ENCODE results near the gene RASGRF1.
"Not testable (repeated sequence)": the region's sequence is repeated elsewhere in the genome, so short reads cannot be mapped to it uniquely, and the experiment has no call there.

RASGRF1 gene

GRCh38 chr15:79025802-79026201 is 64.8 kb downstream of the RASGRF1 start:
- in situ Hi-C loops (cut with HindIII; ENCODE audit: low pct_ligation_motif_present, low pct_unique_long_range_greater_than_20kb, low sequenced_read_pairs), result no loop called here
- DNase-seq, result no peak

- in situ Hi-C loops (cut with HindIII; ENCODE audit: low pct_ligation_motif_present, low pct_unique_long_range_greater_than_20kb, low sequenced_read_pairs), result no loop called here
- DNase-seq, result no peak
Measured at GRCh38 chr15:79025201-79025600, 65.4 kb downstream of the RASGRF1 start.

GRCh38 chr15:79024493-79024892 is 66.1 kb downstream of the RASGRF1 start:
- DNase-seq; in situ Hi-C loops (cut with HindIII; ENCODE audit: low pct_ligation_motif_present, low pct_unique_long_range_greater_than_20kb, low sequenced_read_pairs): not testable (repeated sequence)

GRCh38 chr15:79023918-79024317 is 66.7 kb downstream of the RASGRF1 start:
- in situ Hi-C loops (cut with HindIII; ENCODE audit: low pct_ligation_motif_present, low pct_unique_long_range_greater_than_20kb, low sequenced_read_pairs), result no loop called here
- DNase-seq, result no peak

- DNase-seq, result no peak
- in situ Hi-C loops (cut with HindIII; ENCODE audit: low pct_ligation_motif_present, low pct_unique_long_range_greater_than_20kb, low sequenced_read_pairs), result no loop called here
Measured at GRCh38 chr15:79023546-79023890, 67.1 kb downstream of the RASGRF1 start.

- no peak for DNase-seq
Measured at GRCh38 chr15:79018960-79019359, 71.6 kb downstream of the RASGRF1 start.

GRCh38 chr15:79017953-79018352 is 72.6 kb downstream of the RASGRF1 start:
- in situ Hi-C loops (cut with HindIII; ENCODE audit: low pct_ligation_motif_present, low pct_unique_long_range_greater_than_20kb, low sequenced_read_pairs), result no loop called here
- no peak for DNase-seq

More at GRCh38 chr15:79018960-79019359, 71.6 kb downstream of the RASGRF1 start:
- in situ Hi-C loops (cut with HindIII; ENCODE audit: low pct_ligation_motif_present, low pct_unique_long_range_greater_than_20kb, low sequenced_read_pairs), result no loop called here

GRCh38 chr15:79016527-79017170 is 73.9 kb downstream of the RASGRF1 start:
- DNase-seq, result no peak
- in situ Hi-C loops (cut with HindIII; ENCODE audit: low pct_ligation_motif_present, low pct_unique_long_range_greater_than_20kb, low sequenced_read_pairs), result no loop called here

GRCh38 chr15:79015416-79015815 is 75.2 kb downstream of the RASGRF1 start:
- in situ Hi-C loops (cut with HindIII; ENCODE audit: low pct_ligation_motif_present, low pct_unique_long_range_greater_than_20kb, low sequenced_read_pairs), result no loop called here
- no peak for DNase-seq

- no peak for DNase-seq
- in situ Hi-C loops (cut with HindIII; ENCODE audit: low pct_ligation_motif_present, low pct_unique_long_range_greater_than_20kb, low sequenced_read_pairs), result no loop called here
Measured at GRCh38 chr15:79010278-79010677, 80.3 kb downstream of the RASGRF1 start.

- DNase-seq, result no peak
- in situ Hi-C loops (cut with HindIII; ENCODE audit: low pct_ligation_motif_present, low pct_unique_long_range_greater_than_20kb, low sequenced_read_pairs), result no loop called here
Measured at GRCh38 chr15:79009379-79009778, 81.2 kb downstream of the RASGRF1 start.

- no peak for DNase-seq
- in situ Hi-C loops (cut with HindIII; ENCODE audit: low pct_ligation_motif_present, low pct_unique_long_range_greater_than_20kb, low sequenced_read_pairs), result no loop called here
Measured at GRCh38 chr15:79008659-79009058, 81.9 kb downstream of the RASGRF1 start.

GRCh38 chr15:79007066-79007465 is 83.5 kb downstream of the RASGRF1 start:
- in situ Hi-C loops (cut with HindIII; ENCODE audit: low pct_ligation_motif_present, low pct_unique_long_range_greater_than_20kb, low sequenced_read_pairs), result no loop called here
- peak; percentile 47 for DNase-seq

GRCh38 chr15:79006071-79006470 is 84.5 kb downstream of the RASGRF1 start:
- in situ Hi-C loops (cut with HindIII; ENCODE audit: low pct_ligation_motif_present, low pct_unique_long_range_greater_than_20kb, low sequenced_read_pairs), result no loop called here
- no peak for DNase-seq

GRCh38 chr15:79004336-79004735 is 86.2 kb downstream of the RASGRF1 start:
- in situ Hi-C loops (cut with HindIII; ENCODE audit: low pct_ligation_motif_present, low pct_unique_long_range_greater_than_20kb, low sequenced_read_pairs), result no loop called here
- peak; percentile 78 for DNase-seq

GRCh38 chr15:79003896-79004295 is 86.7 kb downstream of the RASGRF1 start:
- no peak for DNase-seq
- in situ Hi-C loops (cut with HindIII; ENCODE audit: low pct_ligation_motif_present, low pct_unique_long_range_greater_than_20kb, low sequenced_read_pairs), result no loop called here

GRCh38 chr15:79003301-79003700 is 87.3 kb downstream of the RASGRF1 start:
- DNase-seq, result no peak
- in situ Hi-C loops (cut with HindIII; ENCODE audit: low pct_ligation_motif_present, low pct_unique_long_range_greater_than_20kb, low sequenced_read_pairs), result no loop called here

GRCh38 chr15:79002581-79002980 is 88.0 kb downstream of the RASGRF1 start:
- DNase-seq, result peak; percentile 33
- in situ Hi-C loops (cut with HindIII; ENCODE audit: low pct_ligation_motif_present, low pct_unique_long_range_greater_than_20kb, low sequenced_read_pairs), result no loop called here

GRCh38 chr15:78999636-79000035 is 90.9 kb downstream of the RASGRF1 start:
- in situ Hi-C loops (cut with HindIII; ENCODE audit: low pct_ligation_motif_present, low pct_unique_long_range_greater_than_20kb, low sequenced_read_pairs), result no loop called here

GRCh38 chr15:78998526-78998925 is 92.1 kb downstream of the RASGRF1 start:
- in situ Hi-C loops (cut with HindIII; ENCODE audit: low pct_ligation_motif_present, low pct_unique_long_range_greater_than_20kb, low sequenced_read_pairs), result no loop called here
- DNase-seq, result no peak

More at GRCh38 chr15:78999636-79000035, 90.9 kb downstream of the RASGRF1 start:
- DNase-seq, result no peak
